ENCODE results near the gene CYP17A1. TPM values are rescaled to one million over a fixed set of nuclear protein-coding genes. Genes with fewer than 3 reads are reported as not detected.
A peak's percentile ranks its signal among the peaks of the same experiment; 100 is the strongest.

Gene CYP17A1
- total RNA-seq, 6 experiments from 2014 or later = not detected

DNA sequence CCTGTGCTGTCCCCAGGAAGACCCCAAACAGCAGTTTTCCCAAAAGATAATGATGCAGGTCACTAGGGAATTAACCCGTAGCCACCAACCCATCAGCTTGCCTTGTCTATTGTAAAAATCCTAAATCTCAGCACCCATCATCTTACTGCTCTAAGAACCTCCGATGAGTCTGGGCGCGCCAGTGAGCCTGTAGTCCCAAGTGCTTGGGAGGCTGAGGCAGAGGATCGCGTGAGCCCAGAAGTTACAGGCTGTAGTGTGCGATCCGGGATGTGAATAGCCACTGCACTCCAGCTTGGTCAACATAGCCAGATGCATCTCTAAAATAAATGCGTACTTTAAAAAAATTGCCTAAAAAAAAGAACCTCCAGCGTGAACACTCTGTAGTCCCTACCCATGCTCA, 33.0 kb upstream of the CYP17A1 start:
- Mint-ChIP-seq H3K9me3 (no peaks in the 10 kb centered on the region), H3K36me3 (ENCODE audit: low read depth) (peaks cover 6% of the 10 kb centered on the region; the same call in 1 of the 2 replicates), H3K4me1 (ENCODE audit: low read depth) (peaks cover 20% of the 10 kb centered on the region), H3K27ac (peak overlapping the region; percentile 65), H3K4me3 (peak overlapping the region; percentile 88), H3K27me3 (ENCODE audit: insufficient read depth) (peaks cover 6% of the 10 kb centered on the region)
- TF ChIP-seq, protein P1, sequence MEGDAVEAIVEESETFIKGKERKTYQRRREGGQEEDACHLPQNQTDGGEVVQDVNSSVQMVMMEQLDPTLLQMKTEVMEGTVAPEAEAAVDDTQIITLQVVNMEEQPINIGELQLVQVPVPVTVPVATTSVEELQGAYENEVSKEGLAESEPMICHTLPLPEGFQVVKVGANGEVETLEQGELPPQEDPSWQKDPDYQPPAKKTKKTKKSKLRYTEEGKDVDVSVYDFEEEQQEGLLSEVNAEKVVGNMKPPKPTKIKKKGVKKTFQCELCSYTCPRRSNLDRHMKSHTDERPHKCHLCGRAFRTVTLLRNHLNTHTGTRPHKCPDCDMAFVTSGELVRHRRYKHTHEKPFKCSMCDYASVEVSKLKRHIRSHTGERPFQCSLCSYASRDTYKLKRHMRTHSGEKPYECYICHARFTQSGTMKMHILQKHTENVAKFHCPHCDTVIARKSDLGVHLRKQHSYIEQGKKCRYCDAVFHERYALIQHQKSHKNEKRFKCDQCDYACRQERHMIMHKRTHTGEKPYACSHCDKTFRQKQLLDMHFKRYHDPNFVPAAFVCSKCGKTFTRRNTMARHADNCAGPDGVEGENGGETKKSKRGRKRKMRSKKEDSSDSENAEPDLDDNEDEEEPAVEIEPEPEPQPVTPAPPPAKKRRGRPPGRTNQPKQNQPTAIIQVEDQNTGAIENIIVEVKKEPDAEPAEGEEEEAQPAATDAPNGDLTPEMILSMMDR (IDR thresholded peaks at IDR 0.05) = no peak
- DNase-seq = no peak

- DNase-seq = no peak
- TF ChIP-seq, protein P1 (IDR thresholded peaks at IDR 0.05) = no peak
- Mint-ChIP-seq H3K9me3 (no peaks in the 10 kb centered on the region), H3K27me3 (ENCODE audit: insufficient read depth) (peaks cover 6% of the 10 kb centered on the region), H3K36me3 (ENCODE audit: low read depth) (peaks cover 6% of the 10 kb centered on the region; the same call in 1 of the 2 replicates), H3K27ac (peak within 1 kb of the TSS; percentile 65), H3K4me3 (peak within 1 kb of the TSS; percentile 88), H3K4me1 (ENCODE audit: low read depth) (peaks cover 20% of the 10 kb centered on the region)
Observed at GRCh38 chr10:102869258-102870198, 32.3 kb upstream of the CYP17A1 start, which contains the start of gene AS3MT. AS3MT (plus strand) TSS chr10:102869470; CDS start chr10:102869593, 123 bp downstream.

DNA sequence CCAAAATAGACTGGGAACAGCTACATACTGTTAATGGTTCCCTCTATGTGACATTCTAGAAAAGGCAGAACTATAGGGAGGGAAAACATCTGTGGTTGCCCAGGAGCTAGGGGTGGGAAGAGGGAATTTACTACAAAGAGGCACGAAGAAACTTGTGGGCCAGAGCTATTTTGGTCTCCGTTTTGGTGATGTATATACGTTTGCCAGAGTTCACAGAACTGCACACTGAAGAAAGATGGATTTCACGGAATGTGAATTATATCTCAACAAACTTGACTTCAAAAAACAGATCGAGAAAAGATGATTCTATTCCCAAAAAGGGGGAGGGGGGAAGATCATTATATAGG, 31.7 kb upstream of the CYP17A1 start:
- Mint-ChIP-seq H3K36me3 (ENCODE audit: low read depth) (peaks cover 6% of the 10 kb centered on the region; the same call in 1 of the 2 replicates), H3K4me3 (peak overlapping the region; percentile 88), H3K4me1 (ENCODE audit: low read depth) (peaks cover 21% of the 10 kb centered on the region), H3K9me3 (no peaks in the 10 kb centered on the region), H3K27ac (peak overlapping the region; percentile 52), H3K27me3 (ENCODE audit: insufficient read depth) (peaks cover 6% of the 10 kb centered on the region)
- TF ChIP-seq, protein P1 (IDR thresholded peaks at IDR 0.05) = no peak
- no peak for DNase-seq

DNA sequence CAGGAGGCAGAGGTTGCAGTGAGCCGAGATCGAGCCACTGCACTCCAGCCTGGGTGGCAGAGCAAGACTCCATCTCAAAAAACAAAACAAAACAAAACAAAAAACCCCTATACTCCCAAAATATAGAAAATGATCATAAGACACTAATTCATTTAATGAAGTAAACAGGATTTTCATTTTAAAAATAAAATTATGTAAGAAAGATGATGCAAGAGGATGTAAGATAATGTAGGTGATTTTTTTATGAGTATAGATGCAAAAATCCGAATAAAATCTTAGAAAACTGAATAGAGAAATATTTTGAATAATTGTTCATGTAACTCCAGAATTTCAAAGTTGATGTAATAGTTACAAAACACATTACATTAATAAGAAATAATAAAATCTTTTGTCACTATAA, 28.4 kb upstream of the CYP17A1 start:
- Mint-ChIP-seq H3K9me3 (no peaks in the 10 kb centered on the region), H3K27me3 (ENCODE audit: insufficient read depth) (peaks cover 6% of the 10 kb centered on the region), H3K4me1 (ENCODE audit: low read depth) (peaks cover 23% of the 10 kb centered on the region), H3K27ac (no peak overlapping the region), H3K4me3 (no peak overlapping the region), H3K36me3 (ENCODE audit: low read depth) (peaks cover 4% of the 10 kb centered on the region; the same call in 1 of the 2 replicates)
- DNase-seq = no peak
- TF ChIP-seq, protein P1 (IDR thresholded peaks at IDR 0.05) = no peak

DNA sequence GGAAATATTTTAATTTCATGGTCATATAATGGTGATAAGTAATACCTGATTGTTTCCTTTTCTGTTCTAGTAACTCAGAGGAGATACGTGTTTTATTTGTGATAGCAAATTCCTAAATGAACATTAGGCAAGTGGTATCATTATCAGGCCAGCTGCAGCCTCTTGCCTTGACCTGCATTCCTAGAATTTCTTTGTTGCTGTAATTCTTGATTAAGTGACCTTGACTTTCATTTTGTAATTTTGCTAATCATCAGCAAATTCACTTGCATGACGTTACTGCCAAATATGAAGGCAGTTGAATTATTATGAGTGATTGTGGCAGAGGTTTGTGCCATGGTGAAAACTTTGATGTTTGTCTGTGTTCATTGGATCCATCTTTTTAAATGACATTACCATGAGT, 26.4 kb upstream of the CYP17A1 start:
- no peak overlapping the region for H3K27ac Mint-ChIP-seq
- TF ChIP-seq, protein P1 (IDR thresholded peaks at IDR 0.05) = no peak
- no peaks in the 10 kb centered on the region; the same call in 1 of the 2 replicates for H3K27me3 Mint-ChIP-seq (ENCODE audit: insufficient read depth)
- no peak for DNase-seq
- H3K4me1 Mint-ChIP-seq (ENCODE audit: low read depth) = peaks cover 13% of the 10 kb centered on the region
- no peak overlapping the region for H3K4me3 Mint-ChIP-seq
- H3K36me3 Mint-ChIP-seq (ENCODE audit: low read depth) = peaks cover 7% of the 10 kb centered on the region
- H3K9me3 Mint-ChIP-seq = no peaks in the 10 kb centered on the region

All from HFFc6 (cell line).